T-helper 22 cell (primary cell): Measurements from ENCODE around the gene PRKCI.
"Not testable (repeated sequence)": the region's sequence is repeated elsewhere in the genome, so short reads cannot be mapped to it uniquely, and the experiment has no call there.

Experiments used
- DNase-seq: peaks from one replicate; pipeline ENCODE4 v3.0.0-alpha.2; 2020; ENCODE audit warnings: low read depth

The PRKCI gene

DNA sequence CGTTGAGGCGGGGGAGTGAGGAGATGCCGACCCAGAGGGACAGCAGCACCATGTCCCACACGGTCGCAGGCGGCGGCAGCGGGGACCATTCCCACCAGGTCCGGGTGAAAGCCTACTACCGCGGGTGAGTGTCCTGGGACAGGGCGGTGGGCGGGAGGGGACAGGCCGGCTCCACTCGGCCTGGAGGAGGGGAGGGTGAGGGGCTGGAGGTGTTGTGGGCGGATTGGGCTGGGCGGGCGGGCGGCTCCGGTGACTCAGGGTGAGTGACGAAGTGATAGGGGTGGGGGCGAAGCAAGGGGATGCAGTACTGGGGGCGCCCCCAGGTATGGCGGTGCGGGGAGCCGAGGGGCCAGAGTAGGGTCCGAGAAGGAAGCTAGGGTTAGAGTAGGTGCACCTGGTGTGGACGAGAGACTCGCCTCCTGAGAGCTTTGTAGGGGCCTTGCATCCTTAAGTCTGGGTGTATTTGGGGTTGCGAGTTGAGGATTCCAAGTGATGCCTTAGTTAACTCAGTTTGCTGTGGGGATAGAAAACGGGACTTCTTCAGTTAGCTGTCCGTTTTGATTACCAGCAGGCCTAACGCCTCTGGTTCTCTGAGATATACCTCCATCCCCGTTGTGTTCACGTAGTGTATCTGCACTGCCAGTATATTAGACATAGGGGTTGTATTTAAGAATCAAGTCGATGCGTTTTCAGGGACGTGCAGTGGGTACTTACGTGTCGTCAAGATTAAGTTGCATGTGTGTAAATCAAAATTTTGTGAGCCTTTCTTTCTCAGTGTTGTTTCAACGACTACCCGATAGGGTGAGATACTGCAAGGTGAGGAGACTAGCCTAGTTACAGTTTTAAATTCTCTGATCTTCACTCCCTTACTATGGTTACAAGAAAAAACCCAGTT, 670 bp downstream of the PRKCI start:
- DNase-seq: peak; percentile 42

DNA sequence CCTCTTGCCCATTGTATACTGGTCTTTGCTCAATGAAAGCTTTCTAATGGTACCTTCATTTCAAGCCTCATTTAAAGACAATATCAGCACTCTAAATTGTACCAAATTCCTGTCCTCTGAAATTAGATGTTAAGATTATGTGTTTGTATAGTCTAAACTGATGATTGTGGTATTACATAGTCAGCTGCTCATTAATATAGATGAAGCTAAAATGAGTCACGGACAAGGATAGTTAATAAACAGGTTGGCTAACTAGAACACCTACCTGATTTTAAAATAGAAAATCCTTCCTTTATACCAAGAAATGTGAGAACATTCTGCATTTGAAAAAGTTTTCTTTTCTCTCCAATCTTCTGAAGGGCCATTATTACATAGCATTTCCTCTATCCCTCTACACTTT, 2.9 kb downstream of the PRKCI start:
- DNase-seq: no peak

DNA sequence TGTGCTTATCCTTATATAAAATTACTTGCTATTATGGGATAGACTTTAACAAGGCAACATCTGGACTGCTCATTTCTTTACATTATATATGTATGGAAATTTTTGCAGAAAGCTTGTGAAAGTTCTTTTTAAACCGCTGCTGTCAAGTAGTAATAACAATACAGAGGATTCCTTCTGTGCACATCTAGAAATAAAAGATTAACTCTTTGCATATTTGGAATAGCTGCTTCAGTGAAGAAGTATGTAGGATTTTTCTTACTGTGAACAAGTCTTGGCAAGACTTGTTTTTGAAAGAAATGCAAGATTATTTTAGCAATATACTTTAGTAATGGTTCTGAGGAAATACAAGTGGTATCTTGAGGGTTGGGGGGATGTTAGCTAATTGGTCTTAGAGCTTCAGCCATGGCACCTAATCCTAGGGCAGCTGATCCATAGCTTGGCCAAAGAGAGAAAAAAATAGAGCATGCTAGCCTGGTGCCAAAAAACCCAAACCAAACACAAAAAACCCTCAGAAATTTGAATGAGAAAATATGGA, 4.3 kb downstream of the PRKCI start:
- DNase-seq: no peak

DNA sequence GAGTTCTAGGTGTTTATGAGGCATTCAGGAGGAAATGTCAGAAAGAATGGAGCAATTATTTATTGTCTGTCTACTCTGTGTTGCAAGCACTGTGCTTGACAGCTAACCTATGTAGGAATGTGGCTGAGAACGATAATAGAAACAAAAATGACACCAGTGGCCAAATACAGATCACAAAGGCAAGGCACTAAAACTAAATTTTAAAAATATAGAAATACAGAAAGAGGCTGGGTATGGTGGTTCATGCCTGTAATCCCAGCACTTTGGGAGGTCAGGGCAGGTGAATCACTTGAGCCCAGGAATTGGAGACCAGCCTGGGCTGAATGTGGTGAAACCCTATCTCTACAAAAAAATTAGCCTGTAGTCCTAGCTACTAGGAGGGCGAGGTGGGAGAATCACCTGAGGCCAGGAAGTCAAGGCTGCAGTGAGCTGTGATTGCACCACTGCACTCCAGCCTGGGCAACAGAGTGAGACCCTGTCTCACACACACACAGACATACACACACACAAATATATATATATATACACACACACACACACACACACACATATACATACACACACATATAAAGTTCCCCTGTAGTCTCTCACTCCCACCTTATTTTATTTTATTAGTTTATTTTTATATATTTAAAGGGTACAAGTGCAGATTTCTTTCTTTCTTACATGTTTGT, 6.0 kb downstream of the PRKCI start:
- no peak for DNase-seq

DNA sequence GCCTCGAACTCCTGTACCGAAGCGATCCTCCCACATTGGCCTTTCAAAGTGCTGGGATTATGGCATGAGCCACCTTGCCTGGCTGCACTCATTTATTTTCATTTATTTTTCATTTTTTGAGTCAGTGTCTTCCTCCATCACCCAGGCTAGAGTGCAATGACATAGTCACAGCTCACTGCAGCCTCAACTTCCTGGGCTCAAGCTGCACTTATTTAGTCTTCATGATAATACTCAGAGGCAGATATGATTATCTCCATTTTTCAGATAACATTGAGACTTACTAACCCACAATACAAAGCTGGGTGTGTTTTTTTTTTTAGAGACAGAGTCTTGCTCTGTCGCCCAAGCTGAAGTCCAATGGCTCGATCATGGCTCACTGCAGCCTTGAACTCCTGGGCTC, 10.0 kb downstream of the PRKCI start:
- no peak for DNase-seq

DNA sequence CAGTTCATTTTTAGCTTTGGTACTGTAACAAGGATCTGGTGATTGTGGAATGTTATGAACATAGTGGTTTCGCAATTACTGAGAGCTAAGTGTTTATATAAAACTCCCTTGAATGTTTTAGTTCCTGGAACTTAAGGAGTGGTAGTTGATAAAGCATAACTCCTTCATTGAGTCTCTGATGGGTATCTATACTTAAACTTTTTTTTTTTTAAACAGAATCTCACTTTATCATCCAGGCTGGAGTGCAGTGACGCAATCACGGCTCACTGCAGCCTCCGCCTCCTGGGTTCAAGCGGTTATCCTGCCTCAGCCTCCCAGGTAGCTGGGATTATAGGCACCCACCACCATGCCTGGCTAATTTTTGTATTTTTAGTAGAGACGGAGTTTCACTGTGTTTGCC, 11.3 kb downstream of the PRKCI start:
- DNase-seq: no peak

DNA sequence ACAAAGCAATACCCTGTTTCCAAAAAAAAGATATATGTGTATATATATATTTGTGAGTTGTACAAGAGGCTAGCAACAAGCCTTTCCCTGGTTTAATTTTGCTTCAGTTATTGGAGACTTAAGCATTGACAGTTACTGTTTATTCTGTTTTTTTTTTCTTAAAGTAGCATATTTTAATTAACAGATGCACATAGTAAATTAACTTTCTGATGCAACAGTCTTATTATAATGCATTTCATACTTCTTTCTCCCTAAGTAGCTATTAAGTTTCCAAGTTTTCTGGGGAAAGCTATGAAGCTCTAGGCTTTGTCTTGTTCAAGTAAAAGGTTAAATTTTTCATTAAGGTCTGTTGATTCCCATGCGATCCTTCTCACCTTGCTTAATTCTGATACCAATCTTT, 17.9 kb downstream of the PRKCI start:
- DNase-seq: no peak

DNA sequence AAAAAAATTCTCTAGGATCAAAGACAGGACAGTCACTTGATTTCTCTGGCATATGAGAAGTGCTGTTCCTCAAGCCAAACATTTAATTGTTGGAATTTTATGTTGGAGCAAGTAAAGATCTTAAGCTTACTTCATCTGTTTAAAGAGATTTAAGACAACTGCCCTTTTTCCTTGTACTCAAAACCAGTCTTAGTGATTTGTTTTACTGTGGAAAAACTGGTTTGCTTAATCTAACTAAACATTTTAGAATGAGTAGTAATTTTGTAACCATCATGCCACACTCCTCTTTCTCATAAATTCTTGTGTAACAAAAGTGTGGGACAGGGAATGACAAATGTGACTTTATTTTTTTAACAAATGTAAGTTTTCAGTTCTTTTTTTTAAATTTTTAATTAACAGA, 18.4 kb downstream of the PRKCI start:
- no peak for DNase-seq

DNA sequence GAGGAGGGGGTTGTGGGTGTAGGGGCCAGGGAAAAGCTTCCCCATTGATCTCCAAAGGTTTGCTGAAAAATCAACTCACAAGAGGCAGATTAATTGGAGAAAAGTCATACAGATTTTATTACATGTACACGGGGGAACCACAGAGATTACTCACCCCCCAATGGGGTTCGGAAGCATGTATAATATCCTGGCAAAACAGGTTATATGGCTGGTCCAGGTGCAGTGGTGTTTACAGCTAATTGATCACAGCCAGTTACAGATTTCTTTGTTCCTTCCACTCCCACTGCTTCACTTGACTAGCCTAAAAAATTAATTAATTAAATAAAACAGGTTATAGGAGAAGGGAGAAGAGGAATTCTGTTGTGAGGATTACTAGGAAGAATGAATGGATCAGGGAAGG, 22.4 kb downstream of the PRKCI start:
- DNase-seq: no peak

DNA sequence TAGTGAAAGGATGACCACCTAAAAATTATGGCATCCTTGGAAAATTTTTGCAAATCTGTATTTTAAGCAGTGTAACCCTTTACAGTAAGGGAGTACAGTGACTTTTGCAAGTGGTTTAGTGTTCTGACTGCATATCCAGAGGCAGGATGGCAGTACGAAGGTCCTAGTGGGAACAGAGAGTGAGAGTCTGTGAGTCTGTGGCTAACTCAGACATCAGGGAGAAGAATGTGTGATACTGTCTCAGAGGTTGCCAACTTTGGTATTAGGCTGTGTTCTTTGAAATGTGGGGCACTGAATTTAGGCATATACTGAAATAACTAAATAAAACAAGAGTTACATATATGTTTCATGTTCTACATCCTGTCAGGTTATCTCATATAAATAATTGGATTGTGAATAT, 25.7 kb downstream of the PRKCI start:
- no peak for DNase-seq

DNA sequence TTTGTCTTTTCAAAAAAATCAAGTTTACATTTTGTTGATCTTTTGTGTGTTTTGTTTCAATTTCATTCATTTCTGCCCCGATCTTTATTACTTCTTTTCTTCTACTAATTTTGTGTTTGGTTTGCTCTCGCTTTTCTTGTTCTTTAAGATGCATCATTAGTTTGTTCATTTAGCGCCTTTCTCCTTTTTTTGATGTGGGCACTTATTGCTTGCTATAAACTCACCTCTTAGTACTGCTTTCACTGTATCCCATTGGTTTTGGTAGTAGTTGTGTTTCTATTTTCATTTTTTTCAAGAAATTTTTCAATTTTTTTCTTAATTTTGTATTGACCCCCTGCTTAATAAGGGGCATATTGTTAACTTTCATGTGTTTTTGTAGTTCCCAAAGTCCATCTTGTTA, 34.4 kb downstream of the PRKCI start:
- DNase-seq: no peak

DNA sequence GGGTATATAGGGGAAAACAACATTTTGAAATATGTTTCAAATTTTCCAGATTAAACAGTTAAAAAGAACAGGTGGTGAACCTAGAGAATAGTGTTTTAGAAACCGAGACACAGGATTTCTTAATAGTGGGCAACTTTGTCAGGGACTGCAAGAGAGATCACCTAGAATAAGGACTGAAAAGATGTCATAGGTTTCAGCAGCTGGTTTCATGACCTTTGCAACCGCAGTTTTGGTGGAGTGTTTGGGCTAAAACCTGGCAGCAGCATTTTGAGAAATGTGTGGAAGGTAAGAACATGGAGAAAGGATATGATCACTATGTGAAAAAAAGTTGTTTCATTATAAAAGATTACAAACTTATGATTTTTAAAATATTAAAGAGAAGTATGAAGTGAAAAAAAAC, 34.9 kb downstream of the PRKCI start:
- no peak for DNase-seq

DNA sequence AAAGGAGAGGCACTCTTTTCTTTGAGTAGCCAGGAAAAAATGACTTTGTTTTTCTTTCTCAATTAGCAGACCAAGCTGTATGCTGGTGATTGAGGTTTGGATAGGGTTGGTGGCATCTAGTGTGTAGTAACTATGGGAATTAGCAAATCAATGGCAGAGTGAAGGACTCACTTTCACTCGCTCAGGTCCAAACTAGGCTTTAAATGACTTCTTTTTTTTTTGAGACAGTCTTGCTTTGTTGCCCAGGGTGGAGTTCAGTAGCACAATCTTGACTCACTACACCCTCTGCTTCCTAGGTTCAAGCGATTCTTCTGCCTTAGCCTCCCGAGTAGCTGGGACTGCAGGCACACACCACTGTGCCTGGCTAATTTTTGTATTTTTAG, 35.9 kb downstream of the PRKCI start:
- no peak for DNase-seq

DNA sequence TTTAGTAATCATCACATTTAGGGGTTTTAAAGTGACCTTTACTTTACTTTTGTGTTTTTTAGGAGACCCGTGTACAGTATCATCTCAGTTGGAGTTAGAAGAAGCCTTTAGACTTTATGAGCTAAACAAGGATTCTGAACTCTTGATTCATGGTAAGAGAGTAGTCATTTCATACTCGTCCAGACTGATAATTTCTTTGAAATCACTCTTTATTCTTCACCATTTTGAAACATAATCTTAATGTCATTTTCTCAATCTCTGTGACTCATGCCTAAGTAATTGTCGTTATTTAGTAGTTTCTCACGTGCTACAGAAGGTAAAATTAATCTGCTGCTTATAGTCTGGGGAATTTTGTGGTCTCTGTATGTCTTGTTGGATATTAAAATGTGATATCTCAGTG, 37.7 kb downstream of the PRKCI start:
- DNase-seq: no peak

DNA sequence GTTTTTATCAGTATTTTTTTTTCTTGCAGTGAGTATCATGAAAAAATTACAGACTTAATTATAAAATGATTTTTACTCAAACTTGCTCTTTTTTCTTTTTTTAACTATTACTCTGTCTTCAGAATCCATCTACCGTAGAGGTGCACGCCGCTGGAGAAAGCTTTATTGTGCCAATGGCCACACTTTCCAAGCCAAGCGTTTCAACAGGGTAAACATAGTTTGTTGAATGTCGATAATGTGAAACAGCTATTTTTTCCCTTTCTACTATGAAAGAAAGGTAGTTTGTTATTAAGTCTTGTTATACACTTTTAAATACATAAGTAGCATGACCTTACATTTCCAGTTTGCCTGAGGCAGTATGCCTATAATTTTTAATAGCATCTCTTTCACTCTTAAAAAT, 45.6 kb downstream of the PRKCI start:
- DNase-seq: no peak

DNA sequence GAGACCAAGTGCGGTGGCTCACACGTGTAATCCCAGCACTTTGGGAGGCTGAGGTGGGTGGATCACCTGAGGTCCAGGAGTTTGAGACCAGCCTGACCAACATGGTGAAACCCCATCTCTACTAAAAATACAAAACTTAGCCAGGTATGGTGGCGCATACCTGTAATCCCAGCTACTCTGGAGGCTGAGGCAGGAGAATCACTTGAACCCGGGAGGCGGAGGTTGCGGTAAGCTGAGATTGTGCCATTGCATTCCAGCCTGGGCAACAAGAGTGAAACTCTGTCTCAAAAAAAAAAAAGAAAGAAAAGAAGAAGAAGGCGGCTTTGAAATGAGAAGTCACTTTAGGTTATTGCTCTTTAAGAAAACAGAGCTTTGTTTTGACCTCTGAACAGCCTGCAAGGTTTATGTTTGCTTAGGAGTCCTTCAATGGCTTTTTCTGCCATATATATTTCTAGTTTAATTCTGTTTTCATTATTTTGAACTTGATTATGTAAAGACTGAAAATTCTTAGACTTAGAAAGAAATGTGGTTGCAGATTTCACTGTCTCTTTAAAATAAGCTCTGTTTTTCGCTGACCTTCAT, 47.5 kb downstream of the PRKCI start:
- not testable (repeated sequence) for DNase-seq

DNA sequence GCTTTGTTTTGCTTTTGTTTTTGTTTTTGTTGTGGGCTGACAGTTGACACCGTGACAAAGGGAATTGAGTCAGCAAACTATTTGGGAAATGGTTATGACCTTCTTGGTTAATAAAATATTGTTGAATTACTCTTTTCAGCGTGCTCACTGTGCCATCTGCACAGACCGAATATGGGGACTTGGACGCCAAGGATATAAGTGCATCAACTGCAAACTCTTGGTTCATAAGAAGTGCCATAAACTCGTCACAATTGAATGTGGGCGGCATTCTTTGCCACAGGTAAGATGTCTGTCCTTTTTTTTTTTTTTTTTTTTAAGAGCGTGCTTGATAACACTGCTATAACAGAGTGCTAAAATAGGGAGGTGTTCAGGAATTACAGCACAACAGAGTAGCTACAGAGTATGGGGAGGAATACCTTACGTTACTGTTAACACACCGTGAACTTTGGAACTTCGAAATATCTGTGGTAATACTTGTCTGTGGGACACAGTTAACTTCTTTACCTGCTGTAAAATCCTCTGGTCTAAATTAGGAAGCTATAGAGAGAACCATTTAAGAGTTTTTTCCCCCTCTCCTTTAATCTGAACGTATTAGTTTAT, 48.2 kb downstream of the PRKCI start:
- no peak for DNase-seq

DNA sequence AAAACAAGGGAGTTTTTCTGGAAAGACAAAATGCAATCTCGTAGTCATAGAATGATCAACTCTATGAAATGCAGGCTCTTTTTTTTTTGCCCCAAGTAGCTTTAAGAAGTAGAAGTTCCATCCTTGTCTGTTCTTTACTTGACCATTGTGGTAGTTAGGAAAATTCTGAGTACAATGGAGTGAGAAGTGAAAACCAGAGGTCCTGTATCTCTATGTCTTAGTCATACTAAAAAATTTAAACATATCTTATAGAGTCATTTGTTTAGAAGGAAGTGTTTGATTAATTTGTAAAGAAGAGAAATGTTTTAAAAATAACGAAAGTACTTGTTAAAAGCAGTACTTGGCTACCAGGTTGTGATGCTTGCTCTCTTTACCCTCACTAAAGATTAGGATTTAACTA, 52.4 kb downstream of the PRKCI start:
- DNase-seq: no peak

DNA sequence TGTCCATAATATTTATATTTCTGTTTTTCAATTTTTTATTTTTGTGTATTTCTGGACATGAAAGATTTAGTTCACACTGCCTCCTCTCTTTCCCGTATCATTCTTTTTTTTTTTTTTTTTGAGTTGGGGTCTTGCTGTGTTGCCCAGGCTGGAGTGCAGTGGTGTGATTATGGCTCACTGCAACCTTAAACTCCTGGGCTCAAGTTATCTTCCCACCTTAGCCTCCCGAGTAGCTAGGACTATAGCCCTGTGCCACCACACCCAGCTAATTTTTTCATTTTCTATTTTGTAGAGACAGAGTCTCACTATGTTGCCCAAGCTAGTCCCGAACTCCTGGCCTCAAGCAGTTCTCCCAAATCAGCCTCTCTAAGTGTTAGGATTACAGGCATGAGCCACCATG, 53.6 kb downstream of the PRKCI start:
- no peak for DNase-seq

DNA sequence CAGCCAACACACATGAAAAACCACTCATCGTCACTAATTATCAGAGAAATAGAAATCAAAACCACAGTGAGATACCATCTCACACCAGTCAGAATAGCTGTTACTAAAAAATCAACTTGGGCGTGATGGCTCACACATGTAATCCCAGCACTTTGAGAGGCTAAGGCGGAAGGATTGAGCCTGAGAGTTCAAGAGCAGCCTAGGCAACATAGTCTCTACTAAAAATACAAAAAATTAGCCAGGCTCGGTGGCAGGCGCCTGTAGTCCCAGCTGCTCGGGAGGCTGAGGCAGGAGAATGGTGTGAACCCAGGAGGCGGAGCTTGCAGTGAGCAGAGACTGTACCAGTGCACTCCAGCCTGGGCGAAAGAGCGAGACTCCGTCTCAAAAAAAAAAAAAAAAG, 55.1 kb downstream of the PRKCI start:
- peak; percentile 10 for DNase-seq

DNA sequence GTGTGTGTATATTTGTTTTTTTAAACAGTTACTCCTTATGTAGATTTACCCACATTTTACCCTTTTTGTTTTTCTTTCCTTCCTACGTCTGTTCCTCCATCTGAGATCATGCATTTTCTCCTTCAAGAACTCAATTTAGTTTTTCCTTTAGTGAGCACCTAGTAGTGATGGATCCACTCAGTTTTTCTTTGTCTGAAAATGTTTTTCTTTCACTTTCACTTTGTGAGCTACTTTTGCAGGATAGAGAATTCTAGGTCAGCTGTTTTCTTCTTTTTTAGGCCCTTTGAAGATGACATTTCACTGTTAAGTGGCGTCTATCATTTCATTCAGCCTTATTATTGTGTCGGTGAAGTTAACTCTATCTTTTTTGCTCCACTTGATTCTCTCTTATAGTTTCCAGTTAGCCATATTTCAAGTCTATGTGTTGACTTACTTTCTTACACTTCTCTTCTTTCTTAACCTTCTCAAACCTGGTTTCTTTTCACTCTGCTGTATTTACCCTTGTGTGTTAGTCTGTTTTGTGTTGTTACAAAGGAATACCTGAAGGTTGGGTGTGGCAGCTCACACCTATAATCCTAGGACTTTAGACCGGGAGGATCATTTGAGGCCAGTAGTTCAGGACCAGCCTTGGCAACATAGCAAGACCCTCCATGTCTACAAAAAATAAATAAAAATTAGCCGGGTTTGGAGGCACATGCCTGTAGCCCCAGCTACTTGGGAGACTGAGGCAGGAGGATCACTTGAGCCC, 55.8 kb downstream of the PRKCI start:
- DNase-seq: no peak

DNA sequence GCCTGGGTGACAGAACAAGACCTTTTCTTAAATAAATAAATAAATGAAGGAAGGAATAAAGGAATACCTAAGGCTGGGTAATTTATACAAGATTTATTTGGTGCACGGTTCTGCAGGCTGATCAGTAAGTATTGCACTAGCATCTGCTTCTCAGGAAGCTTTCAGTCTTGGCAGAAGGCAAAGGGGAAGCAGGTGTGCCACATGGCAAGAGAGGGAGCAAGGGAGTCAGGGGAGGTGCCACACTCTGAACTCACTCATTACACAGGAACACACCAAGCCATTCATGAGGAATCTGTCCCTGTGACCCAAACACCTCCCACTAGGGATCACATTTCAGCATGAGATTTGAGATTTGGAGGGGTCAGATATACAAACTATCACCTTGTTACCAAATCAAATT, 56.4 kb downstream of the PRKCI start:
- DNase-seq: no peak
